Astrocyte (in vitro differentiated cells and primary cell): Measurements from ENCODE around the gene DHRS7B. TPM values are rescaled to one million over a fixed set of nuclear protein-coding genes. Genes with fewer than 3 reads are reported as not detected.
"Not testable (repeated sequence)": the region's sequence is repeated elsewhere in the genome, so short reads cannot be mapped to it uniquely, and the experiment has no call there.

Source experiments
- DNase-seq: peaks from one replicate; pipeline ENCODE4 v3.0.0-alpha.2; 2010; ENCODE audit warnings: low read depth
- FAIRE-seq: peaks from 2 replicates; lab custom pipeline; 2011; peaks lifted over from hg19 to GRCh38; lab: Jason Lieb, UNC
- H2AFZ ChIP-seq: 2 replicates; pipeline ENCODE4 v1.6.0; 2012; ENCODE audit warnings: low read depth, low read length, inconsistent platforms
- H3K27ac ChIP-seq: 2 replicates; pipeline ENCODE4 v1.5.1; 2011; ENCODE audit warnings: low read depth, low read length, inconsistent platforms
- H3K27me3 ChIP-seq: 2 replicates; pipeline ENCODE4 v1.6.0; 2011; ENCODE audit warnings: low read length, inconsistent platforms; ENCODE audit not compliant: insufficient read depth
- H3K36me3 ChIP-seq: 2 replicates; pipeline ENCODE4 v1.5.1; 2011; ENCODE audit warnings: low read length, inconsistent platforms; ENCODE audit not compliant: insufficient read depth
- H3K4me1 ChIP-seq: 2 replicates; pipeline ENCODE4 v1.5.1; 2011; ENCODE audit warnings: low read length, inconsistent platforms; ENCODE audit not compliant: insufficient read depth
- H3K4me2 ChIP-seq: 2 replicates; pipeline ENCODE4 v1.6.0; 2012; ENCODE audit warnings: low read length, inconsistent platforms
- H3K4me3 ChIP-seq: 2 replicates; pipeline ENCODE4 v1.5.1; 2011; ENCODE audit warnings: low read depth, mild to moderate bottlenecking, low read length, inconsistent platforms; ENCODE audit not compliant: insufficient read depth
- H3K79me2 ChIP-seq: 2 replicates; pipeline ENCODE4 v1.6.0; 2012; ENCODE audit warnings: mild to moderate bottlenecking, low read length, inconsistent platforms; ENCODE audit not compliant: insufficient read depth
- H3K9ac ChIP-seq: 2 replicates; pipeline ENCODE4 v1.6.0; 2012; ENCODE audit warnings: mild to moderate bottlenecking, low read length, inconsistent platforms
- H3K9me3 ChIP-seq: 2 replicates; pipeline ENCODE4 v1.5.1; 2012; ENCODE audit warnings: low read depth, mild to moderate bottlenecking, low read length, inconsistent platforms; ENCODE audit not compliant: insufficient read depth
- H4K20me1 ChIP-seq: 2 replicates; pipeline ENCODE4 v1.6.0; 2012; ENCODE audit warnings: low read length, inconsistent platforms; ENCODE audit not compliant: insufficient read depth
- H3K27ac Mint-ChIP-seq: one replicate; pipeline ENCODE4 v1.8.0; 2021; ENCODE audit warnings: mild to moderate bottlenecking, mixed read lengths; ENCODE audit not compliant: unreplicated experiment
- H3K27me3 Mint-ChIP-seq: one replicate; pipeline ENCODE4 v1.8.0; 2021; ENCODE audit warnings: low read depth, mixed read lengths; ENCODE audit not compliant: unreplicated experiment
- H3K36me3 Mint-ChIP-seq: one replicate; pipeline ENCODE4 v1.8.0; 2021; ENCODE audit warnings: low read depth, mixed read lengths; ENCODE audit not compliant: unreplicated experiment
- H3K4me1 Mint-ChIP-seq: one replicate; pipeline ENCODE4 v1.8.0; 2021; ENCODE audit warnings: low read depth, mixed read lengths; ENCODE audit not compliant: unreplicated experiment
- H3K4me3 Mint-ChIP-seq: one replicate; pipeline ENCODE4 v1.8.0; 2021; ENCODE audit warnings: mild to moderate bottlenecking, moderate library complexity, mixed read lengths; ENCODE audit not compliant: unreplicated experiment
- H3K9me3 Mint-ChIP-seq: one replicate; pipeline ENCODE4 v1.8.0; 2021; ENCODE audit warnings: mild to moderate bottlenecking, mixed read lengths; ENCODE audit not compliant: unreplicated experiment
- CTCF ChIP-seq: IDR thresholded peaks from 2 replicates; pipeline ENCODE4 v1.5.1; 2011; ENCODE audit warnings: low read depth, mild to moderate bottlenecking, inconsistent platforms, low read length, moderate library complexity; ENCODE audit not compliant: insufficient read depth
- EZH2 ChIP-seq: IDR thresholded peaks from 2 replicates; pipeline ENCODE4 v1.6.1; 2012; ENCODE audit warnings: mild to moderate bottlenecking, low read length, inconsistent platforms; ENCODE audit not compliant: insufficient read depth
- total RNA-seq: library from RNA; stranded (reverse); gene quantifications from 2 replicates; pipeline ENCODE4 v1.2.1, GENCODE V29; 2021

DHRS7B gene
- total RNA-seq, 1 donor from 2014 or later: 15.5 TPM

DNA sequence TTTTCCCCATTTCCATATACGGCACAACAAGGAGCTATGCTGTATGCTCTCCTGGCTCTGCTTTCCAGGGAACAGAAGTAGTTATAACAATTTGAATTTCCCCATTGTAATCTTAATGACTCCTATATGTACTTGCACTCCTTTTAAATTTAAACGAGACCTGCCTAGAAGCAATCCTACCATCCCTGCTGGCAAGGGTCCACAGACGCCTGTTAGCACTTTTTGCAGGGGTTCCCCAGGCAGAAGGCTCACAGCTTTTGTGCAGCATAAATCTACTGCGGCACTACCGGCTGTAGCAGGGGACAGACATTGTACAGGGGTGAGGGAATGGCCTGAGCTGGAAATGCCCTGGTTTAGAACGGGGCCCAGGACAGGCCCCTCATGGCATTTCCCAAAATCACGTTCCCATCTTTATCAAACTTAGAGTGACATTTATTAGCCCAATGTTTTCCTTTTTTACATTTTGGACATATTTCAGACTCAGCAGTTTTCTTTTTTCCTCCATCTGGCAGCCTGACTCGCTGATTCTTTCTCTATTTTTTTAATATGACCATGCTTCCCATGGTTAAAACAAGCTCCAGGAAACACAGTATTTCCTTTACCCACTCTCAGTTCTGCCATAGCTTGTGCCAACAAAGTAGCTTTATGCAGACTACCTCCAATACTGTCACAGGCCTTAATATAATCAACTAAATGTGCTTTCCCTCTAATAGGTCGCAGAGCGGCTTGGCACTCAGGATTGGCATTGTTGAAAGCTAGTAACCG lies 48.6 kb upstream of the DHRS7B start:
- no peaks in the 10 kb centered on the region for H4K20me1 ChIP-seq
- H3K36me3 ChIP-seq: no peaks in the 10 kb centered on the region
- FAIRE-seq (no peak), DNase-seq (no peak)
- Mint-ChIP-seq H3K27me3 (peaks cover 8% of the 10 kb centered on the region), H3K27ac (no peak overlapping the region), H3K36me3 (peaks cover 1% of the 10 kb centered on the region), H3K4me1 (peaks cover 8% of the 10 kb centered on the region), H3K9me3 (peaks cover 11% of the 10 kb centered on the region), H3K4me3 (no peak overlapping the region)
- H3K9me3 ChIP-seq: peaks cover 3% of the 10 kb centered on the region
- TF ChIP-seq EZH2: no peak
- no peak for TF ChIP-seq CTCF
- H3K4me2 ChIP-seq: no peak overlapping the region
- no peak overlapping the region for H3K27ac ChIP-seq
- no peak overlapping the region for H3K9ac ChIP-seq
- no peak overlapping the region for H3K4me3 ChIP-seq
- H2AFZ ChIP-seq: no peak overlapping the region
- H3K27me3 ChIP-seq: no peaks in the 10 kb centered on the region
- no peaks in the 10 kb centered on the region for H3K79me2 ChIP-seq
- peaks cover 12% of the 10 kb centered on the region for H3K4me1 ChIP-seq

DNA sequence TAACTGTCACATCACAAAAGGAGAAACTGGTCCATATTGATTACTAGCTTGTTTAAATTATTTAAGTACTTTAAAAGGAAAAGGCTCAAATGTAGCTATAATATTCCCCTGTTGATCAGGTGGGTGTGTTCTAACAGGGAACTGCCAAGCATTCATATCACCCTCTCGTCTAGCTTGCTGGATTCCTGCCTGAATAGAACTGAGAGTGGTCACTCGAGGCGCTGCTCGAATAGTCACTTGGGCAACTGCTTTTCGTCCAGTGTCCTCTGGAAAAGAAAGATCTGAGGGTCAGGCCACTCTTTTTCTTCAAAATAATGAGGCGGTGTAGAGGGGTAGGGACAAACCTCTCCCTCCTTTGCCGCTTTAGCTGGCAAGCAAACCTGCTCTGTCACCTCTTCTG lies 47.6 kb upstream of the DHRS7B start:
- H3K36me3 ChIP-seq: no peaks in the 10 kb centered on the region
- no peak overlapping the region for H2AFZ ChIP-seq
- Mint-ChIP-seq H3K27me3 (peaks cover 8% of the 10 kb centered on the region), H3K4me3 (no peak overlapping the region), H3K9me3 (peaks cover 12% of the 10 kb centered on the region), H3K36me3 (peaks cover 1% of the 10 kb centered on the region), H3K4me1 (peaks cover 8% of the 10 kb centered on the region), H3K27ac (no peak overlapping the region)
- no peak for TF ChIP-seq CTCF
- TF ChIP-seq EZH2: no peak
- H3K4me3 ChIP-seq: no peak overlapping the region
- no peaks in the 10 kb centered on the region for H3K27me3 ChIP-seq
- no peak overlapping the region for H3K9ac ChIP-seq
- FAIRE-seq: no peak
- no peaks in the 10 kb centered on the region for H3K79me2 ChIP-seq
- no peak overlapping the region for H3K4me2 ChIP-seq
- H3K27ac ChIP-seq: no peak overlapping the region
- no peaks in the 10 kb centered on the region for H4K20me1 ChIP-seq
- H3K9me3 ChIP-seq: peaks cover 3% of the 10 kb centered on the region
- H3K4me1 ChIP-seq: peaks cover 12% of the 10 kb centered on the region
- DNase-seq: no peak

DNA sequence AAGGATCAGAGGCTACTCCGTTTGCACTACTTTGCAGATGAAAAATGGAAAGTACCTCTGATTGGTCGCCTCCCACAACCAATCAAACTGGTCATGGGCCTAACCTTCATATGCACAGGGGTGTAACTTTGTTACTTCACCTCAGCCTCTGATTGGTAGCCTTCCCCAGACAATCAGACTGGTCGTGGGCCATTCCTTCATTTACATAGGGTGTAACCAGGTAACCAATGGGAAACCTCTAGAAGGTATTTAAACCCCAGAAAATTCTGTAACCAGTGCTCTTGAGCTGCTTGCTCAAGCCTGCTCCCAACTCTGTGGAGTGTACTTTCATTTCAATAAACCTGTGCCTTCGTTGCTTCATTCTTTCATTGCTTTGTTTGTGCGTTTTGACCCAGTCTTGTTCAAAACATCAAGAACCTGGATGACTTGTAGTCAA lies 44.7 kb upstream of the DHRS7B start:
- TF ChIP-seq EZH2 (no peak), CTCF (no peak)
- Histone ChIP-seq H3K9me3 (peaks cover 3% of the 10 kb centered on the region), H3K4me3 (no peak overlapping the region), H3K27ac (no peak overlapping the region), H3K36me3 (no peaks in the 10 kb centered on the region), H2AFZ (no peak overlapping the region), H3K27me3 (no peaks in the 10 kb centered on the region), H3K4me1 (no peaks in the 10 kb centered on the region), H3K79me2 (no peaks in the 10 kb centered on the region), H3K4me2 (no peak overlapping the region), H3K9ac (no peak overlapping the region), H4K20me1 (no peaks in the 10 kb centered on the region)
- DNase-seq (no peak), FAIRE-seq (no peak)
- H3K9me3 Mint-ChIP-seq: peaks cover 12% of the 10 kb centered on the region
- no peak overlapping the region for H3K27ac Mint-ChIP-seq
- H3K4me3 Mint-ChIP-seq: no peak overlapping the region
- H3K27me3 Mint-ChIP-seq: peaks cover 8% of the 10 kb centered on the region
- H3K4me1 Mint-ChIP-seq: no peaks in the 10 kb centered on the region
- H3K36me3 Mint-ChIP-seq: peaks cover 1% of the 10 kb centered on the region

DNA sequence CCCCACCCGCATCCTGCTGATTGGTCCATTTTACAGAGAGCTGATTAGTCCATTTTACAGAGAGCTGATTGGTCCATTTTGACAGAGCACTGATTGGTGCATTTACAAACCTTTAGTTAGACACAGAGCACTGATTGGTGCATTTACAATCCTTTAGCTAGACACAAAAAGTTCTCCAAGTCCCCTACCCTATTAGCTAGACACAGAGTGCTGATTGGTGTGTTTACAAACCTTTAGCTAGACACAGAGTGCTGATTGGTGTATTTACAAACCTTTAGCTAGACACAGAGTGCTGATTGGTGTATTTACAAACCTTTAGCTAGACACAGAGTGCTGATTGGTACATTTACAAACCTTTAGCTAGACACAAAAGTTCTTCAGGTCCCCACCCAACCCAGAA lies 41.5 kb upstream of the DHRS7B start:
- not testable (repeated sequence) for H3K9me3 ChIP-seq, H3K4me1 Mint-ChIP-seq, H3K4me2 ChIP-seq, H4K20me1 ChIP-seq, H3K4me3 Mint-ChIP-seq, H3K36me3 Mint-ChIP-seq, H3K4me3 ChIP-seq, DNase-seq, H3K79me2 ChIP-seq, FAIRE-seq, H3K27ac ChIP-seq, H3K4me1 ChIP-seq, H3K27me3 Mint-ChIP-seq, H2AFZ ChIP-seq, H3K27me3 ChIP-seq, H3K27ac Mint-ChIP-seq, H3K36me3 ChIP-seq, H3K9ac ChIP-seq
- H3K9me3 Mint-ChIP-seq: peaks cover 12% of the 10 kb centered on the region
